Large intestine (tissue), 3 donors: ENCODE measurements around the gene LGI2. TPM values are rescaled to one million over a fixed set of nuclear protein-coding genes. Genes with fewer than 3 reads are reported as not detected.

Experiments used
- DNase-seq, 2 donors: peaks; one replicate each; pipeline versions ENCODE4 v3.0.0 to v3.0.0-alpha.2; 2013
- H3K27ac ChIP-seq: one replicate; pipeline ENCODE4 v1.5.1; 2013; ENCODE audit warnings: low read length
- H3K27me3 ChIP-seq: 2 replicates; pipeline ENCODE4 v1.6.1; 2013; ENCODE audit warnings: low read length; ENCODE audit not compliant: control insufficient read depth, insufficient read depth
- H3K36me3 ChIP-seq: 2 replicates; pipeline ENCODE4 v1.6.1; 2013; ENCODE audit warnings: low read length; ENCODE audit not compliant: control insufficient read depth, insufficient read depth
- H3K4me1 ChIP-seq: one replicate; pipeline ENCODE4 v1.6.1; 2013; ENCODE audit warnings: low read length; ENCODE audit not compliant: control insufficient read depth, insufficient read depth
- H3K4me3 ChIP-seq: one replicate; pipeline ENCODE4 v1.5.1; 2013; ENCODE audit warnings: low read length
- H3K9me3 ChIP-seq: one replicate; pipeline ENCODE4 v1.6.1; 2013; ENCODE audit warnings: mild to moderate bottlenecking, low read depth, low read length, moderate library complexity; ENCODE audit not compliant: control insufficient read depth
- WGBS: methylation state at CpG from one replicate; pipeline ENCODE4 v1.1.5; 2013; ENCODE audit warnings: low lambda C conversion rate; ENCODE audit not compliant: insufficient coverage; 5-methylcytosine and 5-hydroxymethylcytosine counted together
- polyA plus RNA-seq: library from polyadenylated mRNA; unstranded; fragments of 120-200 nt; gene quantifications from one replicate; pipeline ENCODE4 v1.2.1, GENCODE V29; 2013

The LGI2 gene
- polyA plus RNA-seq, 1 donor: 3.0 TPM

DNA sequence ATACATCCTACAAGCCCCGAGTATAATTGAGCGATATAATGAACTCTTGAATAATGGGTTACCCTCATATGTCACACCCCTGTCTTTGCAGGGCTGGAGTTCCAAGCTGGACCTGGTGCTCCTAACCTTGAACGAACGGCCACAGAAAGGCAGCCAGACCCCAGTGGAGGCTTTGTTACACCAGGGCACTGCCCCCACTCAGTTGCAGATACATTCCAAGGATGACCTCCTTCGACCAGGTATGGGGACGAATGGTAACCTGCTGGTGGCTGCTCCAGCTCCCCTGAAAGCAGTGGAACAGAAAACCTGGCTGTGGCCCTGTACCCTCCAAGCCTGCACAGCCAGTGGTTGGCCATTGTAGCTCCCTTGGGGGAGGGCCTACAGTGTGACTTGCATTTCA is 61.3 kb downstream of the LGI2 start:
- no peaks in the 10 kb centered on the region for H3K27me3 ChIP-seq
- H3K9me3 ChIP-seq: no peaks in the 10 kb centered on the region
- H3K27ac ChIP-seq: no peak overlapping the region
- DNase-seq: no peak
- no peaks in the 10 kb centered on the region for H3K36me3 ChIP-seq
- WGBS: 100% methylated on average over 1 of the region's 6 CpGs
- peaks cover 6% of the 10 kb centered on the region for H3K4me1 ChIP-seq
- H3K4me3 ChIP-seq: no peak overlapping the region

DNA sequence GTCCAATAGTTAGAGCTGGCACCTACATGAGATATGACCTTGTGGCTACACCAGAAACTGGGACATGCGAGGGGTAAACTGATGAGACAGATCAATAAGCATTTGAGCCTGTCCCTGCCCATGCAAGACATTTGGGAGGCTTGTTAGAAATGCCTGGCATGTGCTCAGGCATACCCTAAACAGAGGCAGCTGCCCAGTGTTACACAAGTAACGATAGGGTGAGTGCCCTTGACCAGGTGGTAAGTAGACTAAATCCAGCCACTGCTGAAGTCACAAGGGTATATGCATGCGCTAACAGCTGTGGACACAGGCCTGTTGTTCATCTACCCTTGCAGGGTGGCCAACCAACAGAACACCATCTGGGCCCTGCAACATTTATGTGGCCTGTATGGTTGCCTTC is 61.8 kb downstream of the LGI2 start:
- H3K27me3 ChIP-seq: no peaks in the 10 kb centered on the region
- H3K4me3 ChIP-seq: no peak overlapping the region
- no peaks in the 10 kb centered on the region for H3K9me3 ChIP-seq
- DNase-seq: no peak
- H3K27ac ChIP-seq: no peak overlapping the region
- H3K36me3 ChIP-seq: no peaks in the 10 kb centered on the region
- WGBS: no CpG with 5 or more reads among the region's 3 CpGs
- H3K4me1 ChIP-seq: peaks cover 6% of the 10 kb centered on the region

DNA sequence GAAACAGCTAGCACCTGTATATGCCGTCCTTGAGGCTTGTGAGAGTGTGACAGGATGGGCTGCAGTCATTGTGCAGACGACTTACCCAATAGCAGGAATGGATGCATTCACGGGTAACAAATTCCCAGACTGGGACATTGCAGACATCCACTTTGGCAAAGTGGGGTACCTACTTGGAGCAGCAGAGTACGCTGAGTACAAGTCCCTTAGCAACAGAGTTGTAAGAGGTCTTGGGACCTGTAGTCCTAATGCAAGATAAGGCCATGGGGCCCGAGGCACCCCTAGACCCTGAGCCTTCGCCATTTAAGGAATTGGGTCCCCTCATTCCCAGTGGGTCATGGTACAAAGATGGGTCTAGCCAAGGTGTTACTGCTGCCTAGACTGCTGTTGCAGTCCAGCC is 62.5 kb downstream of the LGI2 start:
- Histone ChIP-seq H3K9me3 (no peaks in the 10 kb centered on the region), H3K27ac (no peak overlapping the region), H3K36me3 (no peaks in the 10 kb centered on the region), H3K27me3 (no peaks in the 10 kb centered on the region), H3K4me3 (no peak overlapping the region), H3K4me1 (peaks cover under 1% of the 10 kb centered on the region)
- no CpG with 5 or more reads among the region's 6 CpGs for WGBS
- DNase-seq: no peak

DNA sequence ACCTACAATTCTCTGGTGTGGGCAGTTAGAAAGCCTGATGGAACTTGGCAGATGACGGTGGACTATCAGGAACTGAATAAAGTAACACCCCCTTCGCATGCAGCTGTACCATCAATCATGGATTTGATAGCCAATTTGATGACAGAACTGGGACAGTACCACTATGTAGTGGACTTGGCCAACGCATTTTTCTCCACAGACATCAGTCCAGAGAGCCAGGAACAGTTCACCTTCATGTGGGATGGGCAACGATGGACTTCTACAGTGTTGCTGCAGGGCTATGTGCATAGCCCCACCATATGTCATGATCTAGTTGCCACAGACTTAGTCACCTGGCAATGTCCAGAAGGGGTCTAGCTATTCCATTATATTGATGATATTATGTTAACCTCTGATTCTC is 63.4 kb downstream of the LGI2 start:
- H3K4me3 ChIP-seq: no peak overlapping the region
- H3K27me3 ChIP-seq: no peaks in the 10 kb centered on the region
- WGBS: no CpG with 5 or more reads among the region's 4 CpGs
- H3K27ac ChIP-seq: no peak overlapping the region
- H3K4me1 ChIP-seq: no peaks in the 10 kb centered on the region
- H3K36me3 ChIP-seq: no peaks in the 10 kb centered on the region
- no peaks in the 10 kb centered on the region for H3K9me3 ChIP-seq
- DNase-seq: no peak

DNA sequence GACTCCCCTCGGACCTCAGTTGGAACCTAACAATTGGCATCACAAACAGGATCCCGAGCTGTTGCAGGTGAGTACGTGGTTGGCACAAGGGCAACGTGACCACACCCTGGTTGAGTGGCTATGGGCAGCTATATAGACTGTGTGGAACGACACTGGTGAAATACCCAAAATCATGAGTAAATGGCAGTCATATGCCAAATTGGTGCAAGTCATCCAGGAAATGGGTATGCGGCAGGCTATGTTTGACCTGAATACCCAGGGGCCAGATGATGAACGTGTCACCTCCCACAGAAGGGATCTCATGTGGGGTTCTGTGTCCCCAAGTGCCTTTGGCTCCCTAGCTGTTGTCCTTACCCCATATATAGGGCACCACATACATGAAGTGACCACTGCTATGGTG is 64.7 kb downstream of the LGI2 start:
- H3K4me3 ChIP-seq: no peak overlapping the region
- DNase-seq: no peak
- WGBS: 92% methylated on average over 2 of the region's 7 CpGs
- no peaks in the 10 kb centered on the region for H3K4me1 ChIP-seq
- no peaks in the 10 kb centered on the region for H3K9me3 ChIP-seq
- no peaks in the 10 kb centered on the region for H3K27me3 ChIP-seq
- no peaks in the 10 kb centered on the region for H3K36me3 ChIP-seq
- no peak overlapping the region for H3K27ac ChIP-seq

DNA sequence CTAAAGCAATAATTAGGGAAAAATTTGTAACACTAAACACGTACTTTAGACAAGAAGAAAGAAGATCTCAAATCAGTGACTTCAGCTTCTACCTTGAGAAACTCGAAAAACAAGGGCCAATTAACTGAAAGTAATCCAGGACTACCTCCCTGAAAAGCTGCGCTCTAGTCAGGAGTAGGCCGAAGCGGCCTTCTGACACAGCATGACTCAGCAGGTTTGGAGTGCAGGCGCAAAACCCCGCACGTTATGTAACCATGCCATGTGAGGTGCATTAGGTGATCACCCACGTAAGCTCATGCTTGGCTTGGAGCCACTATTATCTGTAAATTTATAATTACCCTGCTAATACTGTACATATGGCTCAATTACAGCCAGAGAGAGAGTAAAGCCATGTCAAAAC is 65.1 kb downstream of the LGI2 start:
- H3K9me3 ChIP-seq: no peaks in the 10 kb centered on the region
- H3K36me3 ChIP-seq: no peaks in the 10 kb centered on the region
- WGBS: 100% methylated on average over 1 of the region's 9 CpGs
- H3K27me3 ChIP-seq: no peaks in the 10 kb centered on the region
- no peaks in the 10 kb centered on the region for H3K4me1 ChIP-seq
- H3K27ac ChIP-seq: no peak overlapping the region
- DNase-seq: no peak
- no peak overlapping the region for H3K4me3 ChIP-seq

DNA sequence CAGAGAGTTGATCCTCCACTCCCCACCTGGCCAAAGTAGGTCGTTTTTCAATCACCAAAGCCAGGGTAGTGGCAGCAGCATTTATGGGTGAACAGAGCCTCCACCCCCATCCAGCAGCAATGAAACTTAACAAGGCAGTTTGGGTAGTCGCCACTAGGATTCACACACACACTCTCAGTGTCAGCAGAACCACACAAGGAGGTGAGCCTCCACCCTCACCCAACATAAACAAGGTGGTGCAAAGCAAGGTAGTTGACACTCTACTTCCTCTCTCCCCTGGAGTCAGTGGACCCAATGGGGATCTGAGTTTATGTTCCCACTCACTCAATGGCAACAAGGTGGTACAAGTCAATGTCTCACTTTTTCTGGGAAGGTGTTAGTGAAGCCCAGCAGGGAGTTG is 67.5 kb downstream of the LGI2 start:
- H3K36me3 ChIP-seq: no peaks in the 10 kb centered on the region
- DNase-seq: no peak
- no peaks in the 10 kb centered on the region for H3K27me3 ChIP-seq
- no peaks in the 10 kb centered on the region for H3K9me3 ChIP-seq
- no peak overlapping the region for H3K4me3 ChIP-seq
- H3K4me1 ChIP-seq: no peaks in the 10 kb centered on the region
- WGBS: no CpG with 5 or more reads among the region's 2 CpGs
- H3K27ac ChIP-seq: no peak overlapping the region

DNA sequence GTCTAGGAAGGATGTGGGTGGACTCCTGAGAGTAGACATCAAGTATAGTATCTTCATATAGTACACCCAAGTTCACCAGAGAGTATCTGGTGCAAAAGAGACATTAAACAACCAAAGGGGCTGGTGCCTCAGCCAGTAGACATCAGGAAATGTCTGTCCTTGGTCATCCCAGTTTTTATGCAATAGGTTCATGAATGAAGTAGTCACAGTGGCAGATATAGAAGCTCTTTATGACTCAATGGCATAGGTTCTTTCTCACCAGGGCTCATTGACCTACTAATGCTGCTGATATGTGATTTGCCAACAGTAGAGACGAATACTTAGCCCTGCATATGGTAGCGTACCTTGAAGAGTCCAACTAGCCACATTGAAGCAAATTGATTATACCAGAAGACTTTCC is 72.9 kb downstream of the LGI2 start:
- H3K27ac ChIP-seq: no peak overlapping the region
- DNase-seq: no peak
- H3K4me1 ChIP-seq: no peaks in the 10 kb centered on the region
- no CpG with 5 or more reads among the region's 2 CpGs for WGBS
- H3K9me3 ChIP-seq: no peaks in the 10 kb centered on the region
- no peaks in the 10 kb centered on the region for H3K36me3 ChIP-seq
- H3K4me3 ChIP-seq: no peak overlapping the region
- H3K27me3 ChIP-seq: no peaks in the 10 kb centered on the region

DNA sequence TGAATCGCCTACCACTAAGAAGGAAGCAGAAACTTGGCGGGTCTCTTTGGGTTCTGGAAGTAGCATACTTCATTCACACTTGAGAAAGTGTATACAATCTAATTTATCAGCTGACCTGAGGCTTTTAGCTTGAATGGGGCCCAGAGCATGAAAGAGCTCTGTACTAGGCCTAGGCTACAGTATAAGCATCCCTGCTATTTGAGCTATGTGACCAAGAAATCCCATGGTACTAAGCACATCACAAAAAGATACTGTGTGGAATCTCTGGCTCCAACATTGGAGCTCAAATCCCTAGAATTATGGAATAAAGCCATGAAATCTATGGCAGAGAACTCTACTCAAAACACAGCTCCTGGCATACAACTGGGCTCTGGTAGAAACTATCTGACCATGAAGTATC is 74.0 kb downstream of the LGI2 start:
- H3K4me1 ChIP-seq: no peaks in the 10 kb centered on the region
- no peak for DNase-seq
- H3K9me3 ChIP-seq: no peaks in the 10 kb centered on the region
- H3K4me3 ChIP-seq: no peak overlapping the region
- no peaks in the 10 kb centered on the region for H3K36me3 ChIP-seq
- no CpG with 5 or more reads among the region's 2 CpGs for WGBS
- H3K27me3 ChIP-seq: no peaks in the 10 kb centered on the region
- no peak overlapping the region for H3K27ac ChIP-seq

DNA sequence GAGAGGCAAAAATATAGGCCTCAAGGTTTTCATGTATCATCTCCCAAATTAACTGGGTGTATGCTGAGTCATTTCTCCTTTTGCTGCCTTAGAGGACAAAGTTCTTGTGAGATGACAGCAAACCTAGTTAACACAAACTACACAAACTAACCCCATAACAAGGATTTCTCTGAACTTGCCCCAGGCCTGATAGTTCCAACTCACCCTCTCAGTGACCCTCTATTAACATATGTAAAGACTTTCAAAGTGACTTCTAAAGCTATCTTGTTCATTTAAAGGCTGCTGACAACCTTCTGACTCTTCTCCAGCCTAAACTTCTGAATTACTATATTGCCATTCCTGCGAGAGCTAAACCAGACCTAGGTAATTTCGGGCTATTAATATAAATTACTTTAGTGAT is 74.7 kb downstream of the LGI2 start:
- H3K9me3 ChIP-seq: no peaks in the 10 kb centered on the region
- WGBS: no CpG with 5 or more reads among the region's 2 CpGs
- H3K4me1 ChIP-seq: no peaks in the 10 kb centered on the region
- DNase-seq: no peak
- H3K27ac ChIP-seq: no peak overlapping the region
- H3K4me3 ChIP-seq: no peak overlapping the region
- H3K36me3 ChIP-seq: no peaks in the 10 kb centered on the region
- no peaks in the 10 kb centered on the region for H3K27me3 ChIP-seq

DNA sequence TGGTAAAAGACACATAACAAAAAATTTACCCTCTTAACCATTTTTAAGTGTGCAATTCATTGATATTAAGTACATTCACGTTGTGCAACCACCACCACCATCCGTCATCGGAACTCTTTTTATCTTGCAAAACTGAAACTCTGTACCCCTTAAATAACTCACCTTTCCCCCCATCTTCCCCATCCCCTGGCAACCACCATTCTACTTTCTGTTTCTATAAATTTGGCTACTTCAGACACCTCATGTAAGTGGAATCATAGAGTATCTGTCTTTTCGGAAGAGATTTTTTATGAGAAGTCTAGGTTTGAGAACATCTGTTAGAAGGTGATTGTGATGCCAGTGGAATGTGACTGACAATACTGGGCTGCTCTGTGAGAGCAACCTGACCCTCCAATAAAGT is 78.1 kb downstream of the LGI2 start:
- peaks cover 3% of the 10 kb centered on the region for H3K27me3 ChIP-seq
- H3K27ac ChIP-seq: no peak overlapping the region
- no peaks in the 10 kb centered on the region for H3K9me3 ChIP-seq
- H3K4me3 ChIP-seq: no peak overlapping the region
- DNase-seq: no peak
- H3K4me1 ChIP-seq: no peaks in the 10 kb centered on the region
- no peaks in the 10 kb centered on the region for H3K36me3 ChIP-seq
- 100% methylated on average over 1 of the region's 4 CpGs for WGBS
